GM13977 (cell line): ENCODE data around the gene STX8.

Experiments used
- DNase-seq: peaks from one replicate; pipeline ENCODE4 v3.0.0; 2012; ENCODE audit warnings: low spot score
- CTCF ChIP-seq: IDR thresholded peaks from 2 replicates; pipeline ENCODE4 v1.5.1; 2012; ENCODE audit warnings: mild to moderate bottlenecking, control low read depth; ENCODE audit not compliant: insufficient read depth; ENCODE audit errors: extremely low read depth, missing control alignments
- in situ Hi-C: fragments of 300-500 bp; cut with MboI; formaldehyde crosslinking; loops from one replicate; pipeline ENCODE4 v1.12.0; 2022; ENCODE audit warnings: low sequenced_read_pairs, low pct_unique_long_range_greater_than_20kb, mixed read lengths, inconsistent platforms; ENCODE audit not compliant: unreplicated experiment

Gene STX8

GRCh38 chr17:9403257-9403656 lies 172.4 kb downstream of the STX8 start:
- DNase-seq = no peak
- TF ChIP-seq CTCF = no peak
- in situ Hi-C loops = loop anchor here (10.0 kb wide), 1 partner anchor 112 kb away; no protein-coding TSS in a partner anchor

GRCh38 chr17:9402590-9403199 lies 172.9 kb downstream of the STX8 start:
- TF ChIP-seq CTCF = peak; percentile 62
- in situ Hi-C loops = loop anchor here (10.0 kb wide), 1 partner anchor 112 kb away; no protein-coding TSS in a partner anchor
- DNase-seq = peak; percentile 49

DNA sequence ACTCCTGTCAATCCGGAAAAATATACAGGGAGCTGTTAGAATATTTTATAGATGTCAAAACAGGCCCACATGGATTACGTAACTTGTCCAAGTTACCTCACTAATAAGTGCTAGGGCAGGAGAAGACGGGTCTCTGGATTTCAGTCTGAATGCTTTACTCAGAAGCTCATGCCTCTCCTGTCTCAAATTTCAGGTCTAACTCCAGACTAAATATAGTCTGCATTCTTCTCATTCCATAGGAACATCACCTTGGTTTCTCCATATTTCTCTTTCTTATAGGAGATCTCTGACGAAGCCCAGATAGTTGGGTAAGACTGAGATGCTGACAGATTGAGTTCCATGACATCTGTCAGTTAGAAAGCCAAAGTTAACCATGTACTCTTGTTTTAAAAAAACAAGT lies 174.2 kb downstream of the STX8 start:
- TF ChIP-seq CTCF = no peak
- no peak for DNase-seq
- in situ Hi-C loops = loop anchor here (10.0 kb wide), 1 partner anchor 113 kb away; no protein-coding TSS in a partner anchor

DNA sequence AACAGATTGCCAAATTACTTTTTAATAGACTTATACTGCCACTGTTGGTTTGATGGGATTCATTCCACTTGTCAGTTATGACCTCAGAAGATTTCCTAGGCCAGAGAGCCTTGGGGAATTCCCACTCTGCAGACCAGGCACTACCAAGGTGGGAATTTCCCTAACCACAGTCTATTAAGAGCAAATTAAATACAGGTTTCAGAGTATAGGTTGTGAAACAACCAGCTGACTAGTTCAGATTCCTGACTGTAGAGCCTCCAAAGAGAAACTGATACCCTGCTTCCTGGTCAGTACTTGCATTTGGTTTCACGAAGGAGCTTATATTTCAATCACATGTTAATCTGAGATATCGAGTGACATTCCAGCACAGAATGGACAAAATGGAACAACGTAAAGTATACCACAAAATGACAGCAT lies 186.5 kb downstream of the STX8 start:
- in situ Hi-C loops = no loop called here
- no peak for TF ChIP-seq CTCF
- DNase-seq = peak; percentile 65

GRCh38 chr17:9386401-9386800 lies 189.2 kb downstream of the STX8 start:
- no peak for TF ChIP-seq CTCF
- no peak for DNase-seq
- in situ Hi-C loops = no loop called here

DNA sequence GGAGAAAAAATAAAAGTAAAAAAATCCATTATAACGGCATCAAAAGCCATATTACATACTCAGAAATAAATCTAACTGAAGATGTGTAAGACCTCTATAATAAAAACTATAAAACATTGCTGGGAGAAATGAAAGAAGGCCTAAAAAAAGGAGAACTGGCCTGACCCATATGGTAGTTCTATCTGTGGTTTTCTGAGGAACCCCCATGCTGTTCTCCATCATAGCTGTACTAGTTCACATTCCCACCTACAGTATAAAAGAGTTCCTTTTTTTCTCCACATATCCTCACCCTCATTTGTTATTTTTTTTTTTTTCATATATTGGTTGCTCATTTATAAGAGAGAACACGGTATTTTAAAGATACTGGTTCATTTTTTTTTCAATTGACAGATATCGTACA lies 191.8 kb downstream of the STX8 start:
- TF ChIP-seq CTCF = no peak
- in situ Hi-C loops = no loop called here
- DNase-seq = no peak
